ENCODE measurements around the gene ANKMY1. TPM values are rescaled to one million over a fixed set of nuclear protein-coding genes. Genes with fewer than 3 reads are reported as not detected.

ANKMY1 gene
- total RNA-seq, 1 donor from 2014 or later = 20.6 TPM

GRCh38 chr2:240513549-240514287, 44.1 kb downstream of the ANKMY1 start:
- Histone ChIP-seq H3K4me1 (no peaks in the 10 kb centered on the region), H3K36me3 (no peaks in the 10 kb centered on the region), H3K9me3 (no peaks in the 10 kb centered on the region), H3K27ac (no peak overlapping the region), H3K4me3 (no peak overlapping the region), H3K27me3 (no peaks in the 10 kb centered on the region)
- DNase-seq (ENCODE audit: extremely low spot score in 2 of 2) = peak; percentile 84 to 93
- TF ChIP-seq POLR2A (IDR thresholded peaks at IDR 0.05) (no peak), CTCF (IDR thresholded peaks at IDR 0.05) (peak; percentile 65 to 77 (median 69))
- intact Hi-C loops (cut with DNase I) = no loop called here

DNA sequence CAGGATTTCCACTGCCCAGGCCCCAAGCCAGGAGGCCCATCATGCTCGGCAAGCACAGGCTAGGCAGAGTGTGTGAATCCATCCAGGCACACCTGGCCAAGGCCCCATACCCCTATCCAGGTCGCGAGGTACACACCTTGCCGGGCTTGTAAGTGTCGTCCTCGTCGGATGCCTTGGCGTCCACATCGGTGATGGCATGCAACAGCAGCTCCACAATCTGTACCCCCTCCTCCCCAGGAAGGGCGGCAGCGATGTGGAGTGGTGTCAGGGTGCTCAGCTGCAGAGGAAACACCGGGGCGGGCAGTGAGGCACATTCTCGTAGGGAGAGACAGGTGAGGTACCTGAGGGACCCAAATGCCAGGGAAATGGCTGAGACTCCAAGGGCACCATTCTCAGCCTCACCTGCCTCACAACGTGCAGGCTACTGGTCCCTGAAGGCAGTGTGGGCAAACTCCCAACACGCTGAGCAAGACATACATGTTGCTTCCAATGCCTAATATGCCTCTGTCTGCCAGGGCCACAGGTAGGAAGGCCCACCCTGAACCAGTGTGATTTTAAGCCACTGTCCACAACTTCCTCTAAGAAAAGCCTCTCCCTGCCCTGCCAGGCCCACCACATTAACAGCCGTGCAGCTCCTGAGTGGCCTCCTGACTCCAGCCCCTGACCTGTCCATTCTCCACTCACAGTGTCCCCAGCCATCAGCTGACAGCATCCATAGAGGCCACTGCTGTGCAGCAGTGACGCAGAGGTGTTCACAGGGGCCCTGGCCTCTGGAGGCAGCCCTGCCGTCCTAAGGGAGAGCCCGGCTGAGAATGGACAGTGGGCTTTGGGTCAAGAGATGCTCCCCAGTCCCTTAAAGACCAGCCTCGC, 44.9 kb downstream of the ANKMY1 start:
- no peaks in the 10 kb centered on the region for H3K36me3 ChIP-seq

GRCh38 chr2:240512109-240512485, 45.7 kb downstream of the ANKMY1 start:
- peak in 1 of 2 donors; percentile 42 for DNase-seq (ENCODE audit: extremely low spot score in 2 of 2)
- no peaks in the 10 kb centered on the region for H3K27me3 ChIP-seq
- intact Hi-C loops (cut with DNase I) = no loop called here
- H3K4me1 ChIP-seq = no peaks in the 10 kb centered on the region
- no peak overlapping the region for H3K27ac ChIP-seq
- H3K36me3 ChIP-seq = no peaks in the 10 kb centered on the region
- no peak overlapping the region for H3K4me3 ChIP-seq
- TF ChIP-seq POLR2AphosphoS5 (IDR thresholded peaks at IDR 0.05; ENCODE audit: insufficient read depth in 1 of 2, low read depth in 1 of 2) (no peak), CTCF (IDR thresholded peaks at IDR 0.05) (no peak), POLR2A (IDR thresholded peaks at IDR 0.05) (no peak)
- H3K9me3 ChIP-seq = no peaks in the 10 kb centered on the region

More for the DNA sequence above, 44.9 kb downstream of the ANKMY1 start:
- no peak for TF ChIP-seq POLR2AphosphoS5 (IDR thresholded peaks at IDR 0.05; ENCODE audit: insufficient read depth in 1 of 2, low read depth in 1 of 2)
- TF ChIP-seq POLR2A (IDR thresholded peaks at IDR 0.05) = no peak
- no peak for TF ChIP-seq CTCF (IDR thresholded peaks at IDR 0.05)
- peak in 1 of 2 donors; percentile 40 for DNase-seq (ENCODE audit: extremely low spot score in 2 of 2)
- no peaks in the 10 kb centered on the region for H3K9me3 ChIP-seq
- intact Hi-C loops (cut with DNase I) = no loop called here
- no peak overlapping the region for H3K4me3 ChIP-seq
- H3K4me1 ChIP-seq = no peaks in the 10 kb centered on the region
- H3K27ac ChIP-seq = no peak overlapping the region
- H3K27me3 ChIP-seq = no peaks in the 10 kb centered on the region

GRCh38 chr2:240511351-240512108, 46.3 kb downstream of the ANKMY1 start:
- no peaks in the 10 kb centered on the region for H3K27me3 ChIP-seq
- TF ChIP-seq CTCF (IDR thresholded peaks at IDR 0.05) (no peak), POLR2AphosphoS5 (IDR thresholded peaks at IDR 0.05; ENCODE audit: insufficient read depth in 1 of 2, low read depth in 1 of 2) (no peak), POLR2A (IDR thresholded peaks at IDR 0.05) (no peak)
- H3K4me1 ChIP-seq = no peaks in the 10 kb centered on the region
- no peaks in the 10 kb centered on the region for H3K9me3 ChIP-seq
- intact Hi-C loops (cut with DNase I) = no loop called here
- no peak overlapping the region for H3K4me3 ChIP-seq
- H3K36me3 ChIP-seq = no peaks in the 10 kb centered on the region
- DNase-seq (ENCODE audit: extremely low spot score in 2 of 2) = peak in 1 of 2 donors; percentile 42
- no peak overlapping the region for H3K27ac ChIP-seq

Measured in vagina (tissue), 2 donors.